HG03558 (cell line): ENCODE measurements around the gene PCDH15.

Source experiments
- ATAC-seq: cut with Tn5 transposase; IDR thresholded peaks from one replicate; pipeline ENCODE4 v1.9.1; 2021; ENCODE audit warnings: moderate number of reproducible peaks; ENCODE audit not compliant: unreplicated experiment; ENCODE audit errors: extremely low read depth

Gene PCDH15

GRCh38 chr10:54159924-54160323, 641.1 kb downstream of the PCDH15 start:
- ATAC-seq, result no peak

DNA sequence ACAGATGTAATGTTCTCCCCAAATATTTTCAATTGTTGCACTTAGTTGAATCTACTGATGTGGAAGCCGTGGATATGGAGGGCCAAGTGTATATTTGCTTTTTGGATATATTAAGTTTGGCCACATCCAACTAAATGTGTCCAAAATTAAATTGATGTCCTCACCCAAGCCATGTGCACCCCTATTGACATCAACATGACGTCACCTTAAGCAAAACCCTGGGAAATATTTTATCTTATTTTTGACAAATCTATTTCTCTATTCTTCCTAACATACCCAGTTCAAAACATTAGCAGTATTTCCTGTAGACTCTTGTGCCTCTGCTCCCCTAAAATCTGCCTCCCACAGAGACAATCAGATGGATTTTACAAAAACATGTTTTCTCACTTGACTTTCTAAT, 652.5 kb downstream of the PCDH15 start:
- no peak for ATAC-seq

GRCh38 chr10:54139819-54140428, 661.1 kb downstream of the PCDH15 start:
- ATAC-seq, result no peak

DNA sequence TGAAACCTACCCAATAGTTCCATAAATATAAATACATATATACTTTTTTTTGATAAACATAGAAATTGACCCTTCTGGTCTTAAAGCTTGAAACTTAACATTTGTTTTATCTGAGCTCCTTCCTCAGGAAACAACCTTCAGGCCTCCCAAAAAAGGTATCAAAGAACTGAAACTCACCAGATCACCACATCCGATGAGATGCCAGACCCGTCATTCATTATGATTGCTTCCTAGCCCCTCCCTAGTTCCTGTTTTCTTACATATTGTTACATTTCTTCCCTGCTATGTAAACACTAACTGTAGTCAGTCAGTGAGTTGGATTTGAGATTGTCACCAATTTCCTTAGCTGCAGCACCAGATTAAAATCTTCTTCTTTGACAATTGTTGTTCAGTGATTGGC, 663.6 kb downstream of the PCDH15 start:
- no peak for ATAC-seq

GRCh38 chr10:54133203-54133602, 667.8 kb downstream of the PCDH15 start:
- no peak for ATAC-seq

DNA sequence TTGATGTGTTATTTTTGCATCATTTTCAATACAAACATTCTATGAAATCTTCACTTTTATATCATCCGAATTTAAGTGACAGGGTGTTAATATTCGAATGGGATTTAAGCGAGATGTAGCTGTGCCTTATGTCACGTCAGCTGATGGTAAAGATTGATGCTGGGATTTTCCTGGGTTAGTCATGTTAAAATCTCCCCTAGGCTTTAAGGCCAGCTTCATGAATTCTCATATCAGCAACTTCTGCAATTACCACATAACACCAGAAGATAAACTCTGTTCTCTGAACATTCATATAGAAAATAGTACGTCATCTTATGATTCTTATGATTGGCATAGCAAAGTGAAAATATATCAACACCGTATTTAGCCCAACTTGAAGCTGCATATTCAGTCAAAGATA, 669.2 kb downstream of the PCDH15 start:
- ATAC-seq, result no peak

GRCh38 chr10:54130394-54130793, 670.6 kb downstream of the PCDH15 start:
- no peak for ATAC-seq

DNA sequence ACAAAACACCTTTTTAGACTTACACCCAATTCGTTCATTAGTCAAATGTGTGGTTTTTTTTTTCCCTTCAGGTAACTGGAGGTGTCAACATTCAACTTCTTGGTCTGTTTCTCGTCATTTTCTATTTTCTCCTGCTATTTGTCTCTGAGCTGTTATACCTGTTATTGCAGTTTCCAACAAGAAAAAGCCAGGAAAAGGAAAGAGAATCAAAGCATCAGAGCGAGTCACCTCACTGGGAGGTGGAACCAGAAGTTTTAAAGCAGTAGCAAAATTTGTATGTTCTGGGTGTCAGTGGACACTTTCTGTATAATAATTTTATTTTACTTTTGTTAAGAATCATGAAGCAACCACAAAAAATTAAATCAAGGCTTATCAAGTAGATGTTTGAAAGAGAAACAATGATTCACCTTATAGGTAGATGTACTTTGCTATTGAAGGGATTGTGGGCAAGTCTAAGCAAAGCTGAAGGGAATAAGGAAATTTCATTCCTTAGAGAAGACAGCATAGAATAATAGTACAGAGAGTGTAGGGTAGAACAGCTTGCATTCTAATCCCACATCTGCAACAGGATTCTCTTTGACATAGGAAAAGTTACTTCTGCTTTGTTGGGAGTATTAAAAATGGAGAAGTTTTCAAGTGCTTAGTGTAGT, 675.8 kb downstream of the PCDH15 start:
- no peak for ATAC-seq

DNA sequence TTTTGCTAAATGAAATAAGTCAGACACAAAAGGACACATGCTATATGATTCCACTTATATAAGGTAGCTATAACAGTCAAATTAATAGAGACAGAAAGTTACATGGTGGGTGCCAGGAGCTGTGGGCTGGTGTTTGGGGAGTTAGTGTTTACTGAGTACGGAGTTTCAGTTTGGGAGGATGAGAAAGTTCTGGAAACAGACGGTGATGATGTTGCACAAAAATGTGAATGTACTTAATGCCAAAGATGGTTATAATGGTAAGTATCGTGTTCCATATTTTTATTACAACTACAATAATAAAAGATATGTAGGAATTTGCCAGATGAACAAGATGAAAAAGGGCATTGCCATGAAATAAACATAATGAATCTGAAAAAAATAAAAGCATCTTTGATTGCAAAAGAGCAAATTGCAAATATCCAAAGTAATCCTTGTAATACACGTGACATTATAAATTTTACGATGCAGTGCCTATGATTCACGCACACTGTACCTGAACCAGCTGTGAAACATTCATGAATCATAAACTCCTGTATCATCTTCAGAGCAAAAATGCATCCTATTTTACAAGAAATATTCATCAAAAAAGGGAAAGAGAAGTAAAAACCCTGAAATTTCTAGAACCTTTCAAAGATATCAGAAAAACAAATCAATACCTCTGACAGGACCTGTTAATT, 676.7 kb downstream of the PCDH15 start:
- no peak for ATAC-seq

- no peak for ATAC-seq
Observed at GRCh38 chr10:54120806-54121205, 680.2 kb downstream of the PCDH15 start.

- no peak for ATAC-seq
Observed at GRCh38 chr10:54108961-54109360, 692.1 kb downstream of the PCDH15 start.

DNA sequence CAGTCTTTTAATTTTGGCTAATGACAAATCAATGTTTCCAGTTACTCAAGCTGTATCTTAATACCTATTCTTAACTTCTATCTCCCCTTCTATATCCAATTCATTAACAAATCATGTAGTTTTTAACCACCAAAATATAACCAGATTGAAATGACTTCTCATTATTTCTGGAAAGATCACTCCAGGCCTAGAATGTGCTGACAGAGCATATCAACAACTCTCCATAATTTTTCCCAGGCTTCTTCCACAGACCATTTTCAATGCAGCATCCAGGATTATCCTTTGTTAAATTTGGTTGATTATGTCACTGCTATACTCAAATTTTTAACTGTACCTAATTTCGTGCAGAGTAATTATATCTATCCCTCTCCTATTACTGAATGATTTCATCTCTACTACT, 704.1 kb downstream of the PCDH15 start:
- ATAC-seq, result no peak

DNA sequence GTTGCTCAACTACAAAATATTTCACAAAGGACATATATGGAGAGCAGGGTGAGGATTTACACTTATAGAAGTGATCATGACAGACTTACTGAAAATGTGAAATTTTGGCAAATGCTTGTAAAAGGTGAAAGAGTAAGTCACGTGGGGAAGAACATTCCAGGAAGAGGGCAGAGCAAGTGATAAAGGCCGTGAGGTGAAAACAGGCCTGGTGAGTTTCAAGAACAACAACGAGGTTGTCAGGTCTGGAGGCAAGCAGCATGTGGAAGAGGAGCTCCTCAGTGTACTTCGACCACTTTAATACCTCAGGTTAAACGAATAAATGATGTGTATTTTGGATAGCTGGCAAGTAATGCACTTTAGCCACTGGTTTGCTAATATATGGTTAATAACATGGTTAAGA, 706.7 kb downstream of the PCDH15 start:
- ATAC-seq, result no peak

- ATAC-seq, result no peak
Observed at GRCh38 chr10:54091237-54091636, 709.8 kb downstream of the PCDH15 start.

GRCh38 chr10:54081950-54082349, 719.1 kb downstream of the PCDH15 start:
- no peak for ATAC-seq

DNA sequence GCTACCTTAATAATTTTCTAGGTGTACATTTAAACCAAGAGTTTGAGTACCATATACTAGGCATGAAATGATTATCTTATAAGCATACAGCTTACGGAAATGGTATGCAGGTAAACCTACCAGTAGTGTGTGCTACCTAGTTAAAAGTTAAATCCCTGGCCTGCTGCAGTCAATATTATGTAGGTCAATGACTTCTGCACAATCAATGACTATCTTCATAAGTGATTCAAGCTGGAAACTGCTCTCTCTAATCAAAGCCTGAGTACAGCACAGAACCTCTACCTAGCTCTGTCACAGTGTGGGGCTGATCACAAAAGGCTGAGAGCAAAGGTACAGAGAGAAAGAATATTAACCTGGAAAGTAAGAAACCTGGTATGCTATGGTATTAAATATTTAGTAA, 733.7 kb downstream of the PCDH15 start:
- no peak for ATAC-seq

GRCh38 chr10:54066646-54067045, 734.4 kb downstream of the PCDH15 start:
- ATAC-seq, result no peak

- ATAC-seq, result no peak
Observed at GRCh38 chr10:54065106-54065505, 735.9 kb downstream of the PCDH15 start.

DNA sequence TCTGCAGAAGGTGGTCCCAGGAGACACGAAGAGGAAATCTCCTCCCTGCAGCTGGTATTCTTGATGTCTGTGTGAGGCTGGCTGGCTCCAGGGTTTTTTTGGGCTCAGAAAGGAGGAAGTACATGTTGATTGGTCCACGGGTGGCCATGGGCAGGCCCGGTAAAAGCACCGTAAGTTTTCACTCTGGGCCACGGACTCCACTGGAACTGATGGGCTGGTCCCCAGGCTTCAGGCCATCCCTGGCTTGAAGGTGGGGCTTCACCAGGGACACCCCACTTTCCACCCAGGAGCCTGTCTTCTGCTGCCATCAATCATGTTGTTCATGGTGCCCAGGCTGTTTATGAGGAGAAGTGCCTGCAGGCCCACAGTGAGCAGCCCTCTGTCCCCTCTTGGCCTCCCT, 736.8 kb downstream of the PCDH15 start:
- no peak for ATAC-seq

DNA sequence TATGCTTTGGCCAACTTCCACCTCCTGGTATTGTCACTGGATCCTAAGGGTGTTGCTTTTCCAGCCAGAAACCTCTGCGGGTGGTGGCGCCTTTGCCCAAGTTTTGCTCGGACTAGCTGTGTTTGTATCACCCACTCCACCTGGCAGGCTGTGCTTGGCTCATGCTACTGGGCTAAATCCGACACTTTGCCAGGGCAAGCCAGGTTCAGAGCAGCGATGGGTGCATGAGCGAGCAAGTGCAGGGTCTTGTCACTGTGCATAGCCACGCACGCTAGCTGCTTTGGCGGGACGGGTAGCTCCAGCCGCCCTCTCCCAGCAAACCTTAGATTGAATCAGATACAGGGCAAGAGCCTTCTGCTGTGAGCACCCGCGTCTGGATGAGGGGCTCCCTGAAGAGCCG, 737.5 kb downstream of the PCDH15 start:
- ATAC-seq, result no peak

GRCh38 chr10:54060572-54060971, 740.5 kb downstream of the PCDH15 start:
- no peak for ATAC-seq

DNA sequence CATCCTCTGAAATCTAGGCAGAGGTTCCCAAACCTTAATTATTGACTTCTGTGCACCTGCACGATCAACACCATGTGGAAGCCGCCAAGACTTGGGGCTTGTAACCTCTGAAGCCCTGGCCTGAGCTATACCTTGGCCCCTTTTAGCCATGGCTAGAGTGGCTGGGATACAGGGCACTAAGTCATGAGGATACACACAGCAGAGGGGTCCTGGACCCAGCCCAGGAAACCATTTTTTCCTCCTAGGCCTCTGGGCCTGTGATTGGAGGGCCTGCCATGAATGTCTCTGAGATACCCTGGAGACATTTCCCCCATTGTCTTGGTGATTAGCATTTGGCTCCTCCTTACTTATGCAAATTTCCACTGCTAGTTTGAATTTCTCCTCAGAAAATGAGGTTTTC, 743.7 kb downstream of the PCDH15 start:
- no peak for ATAC-seq
